ENCODE results near the gene PALMD.

PALMD gene

DNA sequence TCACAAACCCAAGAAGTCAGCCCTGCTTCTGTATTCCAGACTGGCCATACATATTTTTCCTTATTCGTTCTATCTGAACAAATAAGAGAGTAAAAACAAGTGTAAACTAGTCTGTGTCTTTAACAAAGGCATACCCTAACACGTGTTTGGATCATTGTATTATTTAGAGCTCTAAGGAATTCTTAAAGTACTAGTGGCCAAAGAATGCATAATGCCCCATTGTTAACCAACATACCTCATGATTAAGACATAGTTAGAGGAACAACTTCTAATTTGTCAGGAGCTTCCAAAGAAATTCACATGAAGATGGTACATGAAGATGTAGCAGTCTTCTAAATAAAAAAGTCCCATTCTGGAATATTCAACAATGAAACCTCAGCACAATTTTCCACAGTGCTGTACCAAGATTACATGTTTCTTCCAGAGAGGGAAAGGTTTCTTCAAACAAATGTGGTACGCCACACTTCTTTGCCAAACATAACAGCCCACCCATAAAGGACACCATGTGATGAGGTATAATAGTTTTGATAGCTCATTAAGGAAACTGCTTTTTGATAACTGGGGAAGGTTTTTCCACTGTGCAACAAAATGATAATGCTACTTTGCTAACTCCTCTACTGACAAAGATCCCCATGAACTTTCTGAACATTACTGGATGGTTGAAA lies 5.0 kb downstream of the PALMD start:
- H3K27ac ChIP-seq: no peak overlapping the region
- TF ChIP-seq CTCF (IDR thresholded peaks at IDR 0.05) (no peak), ZFX (IDR thresholded peaks at IDR 0.05; ENCODE audit: borderline replicate concordance) (no peak)

GRCh38 chr1:99652881-99653281 lies 7.0 kb downstream of the PALMD start:
- TF ChIP-seq ZFX (IDR thresholded peaks at IDR 0.05; ENCODE audit: borderline replicate concordance): no peak
- H3K27ac ChIP-seq: no peak overlapping the region

GRCh38 chr1:99655376-99655775 lies 9.5 kb downstream of the PALMD start:
- TF ChIP-seq ZFX (IDR thresholded peaks at IDR 0.05; ENCODE audit: borderline replicate concordance): no peak
- no peak for TF ChIP-seq CTCF (IDR thresholded peaks at IDR 0.05)

DNA sequence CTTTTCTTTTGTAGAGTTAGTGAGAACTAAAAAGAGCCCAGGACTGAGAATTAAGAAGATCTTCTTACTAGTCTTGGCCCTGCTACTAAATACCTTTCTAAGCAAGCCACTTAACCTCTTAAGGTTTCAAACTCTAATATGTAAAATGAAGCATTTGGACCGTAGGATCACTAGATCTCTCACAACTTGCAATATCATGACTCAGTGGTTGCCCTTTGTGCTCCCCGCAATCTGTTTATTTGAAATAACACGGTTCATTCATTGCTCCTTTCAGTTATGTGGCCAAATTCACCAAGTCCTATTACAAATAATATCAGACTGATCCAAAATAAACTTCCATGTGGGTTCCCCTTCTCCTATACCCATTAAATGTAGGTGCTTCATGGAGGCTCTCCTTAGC lies 10.8 kb downstream of the PALMD start:
- TF ChIP-seq CTCF (IDR thresholded peaks at IDR 0.05) (no peak), ZFX (IDR thresholded peaks at IDR 0.05; ENCODE audit: borderline replicate concordance) (no peak)
- H3K27ac ChIP-seq: no peak overlapping the region

More at GRCh38 chr1:99655376-99655775, 9.5 kb downstream of the PALMD start:
- H3K27ac ChIP-seq: no peak overlapping the region

GRCh38 chr1:99657213-99658030 lies 11.5 kb downstream of the PALMD start:
- H3K27ac ChIP-seq: no peak overlapping the region

DNA sequence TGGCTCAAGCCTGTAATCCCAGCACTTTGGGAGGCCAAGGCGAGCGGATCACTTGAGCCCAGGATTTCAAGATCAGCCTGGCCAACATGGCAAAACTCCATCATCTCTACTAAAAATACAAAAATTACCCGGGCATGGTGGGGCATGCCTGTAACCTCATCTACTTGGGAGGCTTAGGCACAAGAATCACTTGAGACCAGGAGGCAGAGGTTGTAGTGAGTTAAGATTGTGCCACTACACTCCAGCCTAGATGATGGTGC lies 12.0 kb downstream of the PALMD start:
- no peak overlapping the region for H3K27ac ChIP-seq
- TF ChIP-seq ZFX (IDR thresholded peaks at IDR 0.05; ENCODE audit: borderline replicate concordance) (no peak), CTCF (IDR thresholded peaks at IDR 0.05) (no peak)

More at GRCh38 chr1:99657213-99658030, 11.5 kb downstream of the PALMD start:
- no peak for TF ChIP-seq ZFX (IDR thresholded peaks at IDR 0.05; ENCODE audit: borderline replicate concordance)
- TF ChIP-seq CTCF (IDR thresholded peaks at IDR 0.05): no peak

DNA sequence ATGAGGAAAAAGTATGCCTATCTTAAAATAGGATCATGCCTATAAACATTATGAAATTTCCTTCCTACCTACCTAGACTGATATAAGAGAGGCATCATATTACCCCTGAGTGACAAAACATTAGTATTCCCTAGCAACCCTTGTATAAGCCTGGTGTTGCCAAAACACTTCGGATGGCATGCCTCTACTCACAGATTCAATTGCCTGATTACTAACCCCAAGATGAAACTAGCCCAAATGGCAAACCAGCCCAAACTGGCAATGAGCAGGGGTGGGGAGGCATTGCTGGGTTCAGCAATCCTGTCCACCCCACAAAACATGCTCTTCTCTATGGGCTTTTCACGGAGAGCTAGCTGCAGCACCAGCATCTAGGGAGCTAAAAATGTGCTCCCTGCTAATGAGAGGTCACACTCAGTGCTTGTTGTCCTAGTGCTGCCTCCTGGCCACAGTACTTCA lies 13.9 kb downstream of the PALMD start:
- no peak for TF ChIP-seq CTCF (IDR thresholded peaks at IDR 0.05)
- TF ChIP-seq ZFX (IDR thresholded peaks at IDR 0.05; ENCODE audit: borderline replicate concordance): no peak
- peak overlapping the region; percentile 40 for H3K27ac ChIP-seq
